ENCODE data around the gene CDH22. TPM values are rescaled to one million over a fixed set of nuclear protein-coding genes. Genes with fewer than 3 reads are reported as not detected.

CDH22 gene
- total RNA-seq, 1 experiment from 2014 or later = not detected

- intact Hi-C loops (cut with micrococcal nuclease; ENCODE audit: unreplicated experiment) = no loop called here
Measured at GRCh38 chr20:46228670-46229069, 79.6 kb downstream of the CDH22 start.

DNA sequence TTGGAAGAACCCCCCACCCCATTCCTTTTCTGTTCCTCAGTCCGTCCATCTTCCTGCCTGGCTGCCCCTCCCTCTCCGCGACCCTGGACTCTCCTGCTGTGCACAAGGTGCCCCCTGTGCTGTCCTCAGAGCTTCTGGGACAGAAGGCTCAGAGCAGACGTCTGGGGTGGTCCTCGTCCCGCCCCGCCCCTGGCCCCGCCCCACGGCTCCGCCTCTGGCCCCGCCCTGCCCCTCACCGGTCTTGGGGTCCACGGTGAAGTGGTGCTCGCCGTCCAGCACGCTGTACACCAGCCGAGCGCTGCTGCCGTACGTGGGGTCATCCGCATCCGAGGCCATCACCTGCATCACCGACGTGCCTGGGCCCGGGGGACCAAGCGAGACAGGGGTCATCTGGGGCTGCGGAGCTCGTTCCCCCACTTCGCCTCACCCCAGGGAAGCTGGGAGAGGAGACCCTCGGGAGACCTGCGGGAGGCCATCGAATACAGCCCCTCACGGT lies 81.0 kb downstream of the CDH22 start:
- Histone ChIP-seq H3K27ac (ENCODE audit: low read depth, low read length, poor library complexity, severe bottlenecking) (no peak overlapping the region), H3K9me3 (ENCODE audit: low read depth, low read length, poor library complexity, severe bottlenecking) (no peaks in the 10 kb centered on the region), H3K4me3 (ENCODE audit: low read depth, low read length, poor library complexity, severe bottlenecking) (no peak overlapping the region), H3K27me3 (replicated peaks; ENCODE audit: insufficient read depth, low read depth, low read length, poor library complexity) (peaks cover 27% of the 10 kb centered on the region), H3K36me3 (ENCODE audit: insufficient read depth, low read length, poor library complexity, severe bottlenecking) (no peaks in the 10 kb centered on the region), H3K4me1 (ENCODE audit: insufficient read depth, low read length, poor library complexity, severe bottlenecking) (no peaks in the 10 kb centered on the region)
- intact Hi-C loops (cut with micrococcal nuclease; ENCODE audit: unreplicated experiment) = no loop called here
- no peak for TF ChIP-seq CTCF (conservative IDR thresholded peaks at IDR 0.05; ENCODE audit: low read depth, low read length)
- no peak for TF ChIP-seq EZH2 (IDR thresholded peaks at IDR 0.05; ENCODE audit: borderline replicate concordance, low read depth, low read length, poor library complexity, severe bottlenecking)
- ChIA-PET CTCF (no interaction called here), POLR2A (ENCODE audit: low non-redundant PET) (no interaction called here)
- DNase-seq (ENCODE audit: low spot score) = no peak
- no TSS peak for BruUV-seq (replicated peaks)

More at GRCh38 chr20:46228670-46229069, 79.6 kb downstream of the CDH22 start:
- Histone ChIP-seq H3K36me3 (ENCODE audit: insufficient read depth, low read length, poor library complexity, severe bottlenecking) (no peaks in the 10 kb centered on the region), H3K4me1 (ENCODE audit: insufficient read depth, low read length, poor library complexity, severe bottlenecking) (no peaks in the 10 kb centered on the region), H3K27me3 (replicated peaks; ENCODE audit: insufficient read depth, low read depth, low read length, poor library complexity) (peaks cover 27% of the 10 kb centered on the region), H3K9me3 (ENCODE audit: low read depth, low read length, poor library complexity, severe bottlenecking) (no peaks in the 10 kb centered on the region), H3K27ac (ENCODE audit: low read depth, low read length, poor library complexity, severe bottlenecking) (no peak overlapping the region), H3K4me3 (ENCODE audit: low read depth, low read length, poor library complexity, severe bottlenecking) (no peak overlapping the region)
- DNase-seq (ENCODE audit: low spot score) = no peak
- CTCF ChIA-PET = no interaction called here
- TF ChIP-seq EZH2 (IDR thresholded peaks at IDR 0.05; ENCODE audit: borderline replicate concordance, low read depth, low read length, poor library complexity, severe bottlenecking) (no peak), CTCF (conservative IDR thresholded peaks at IDR 0.05; ENCODE audit: low read depth, low read length) (no peak)
- POLR2A ChIA-PET (ENCODE audit: low non-redundant PET) = no interaction called here
- BruUV-seq (replicated peaks) = no TSS peak

GRCh38 chr20:46226602-46227001 lies 81.7 kb downstream of the CDH22 start:
- Histone ChIP-seq H3K27ac (ENCODE audit: low read depth, low read length, poor library complexity, severe bottlenecking) (no peak overlapping the region), H3K36me3 (ENCODE audit: insufficient read depth, low read length, poor library complexity, severe bottlenecking) (no peaks in the 10 kb centered on the region), H3K4me3 (ENCODE audit: low read depth, low read length, poor library complexity, severe bottlenecking) (no peak overlapping the region), H3K4me1 (ENCODE audit: insufficient read depth, low read length, poor library complexity, severe bottlenecking) (no peaks in the 10 kb centered on the region), H3K9me3 (ENCODE audit: low read depth, low read length, poor library complexity, severe bottlenecking) (no peaks in the 10 kb centered on the region), H3K27me3 (replicated peaks; ENCODE audit: insufficient read depth, low read depth, low read length, poor library complexity) (peaks cover 27% of the 10 kb centered on the region)
- no peak for DNase-seq (ENCODE audit: low spot score)
- no TSS peak for BruUV-seq (replicated peaks)
- TF ChIP-seq EZH2 (IDR thresholded peaks at IDR 0.05; ENCODE audit: borderline replicate concordance, low read depth, low read length, poor library complexity, severe bottlenecking) (no peak), CTCF (conservative IDR thresholded peaks at IDR 0.05; ENCODE audit: low read depth, low read length) (no peak)
- intact Hi-C loops (cut with micrococcal nuclease; ENCODE audit: unreplicated experiment) = no loop called here
- ChIA-PET CTCF (no interaction called here), POLR2A (ENCODE audit: low non-redundant PET) (interaction anchor here (0.6 kb wide), 1 partner anchor 168 kb away, joined by 3 read pairs; no protein-coding TSS in a partner anchor)

All from A673 (cell line).